ENCODE data around the gene RAPGEF1. TPM values are rescaled to one million over a fixed set of nuclear protein-coding genes. Genes with fewer than 3 reads are reported as not detected.

RAPGEF1 gene
- total and polyA plus RNA-seq, 2 of the 13 experiments (the other 11 are each of a cell fraction or from before 2014, with no cell fraction given): 21.2 to 38.9 TPM

GRCh38 chr9:131787838-131788237, 48.0 kb upstream of the RAPGEF1 start:
- FAIRE-seq (no peak), ATAC-seq (no peak), DNase-seq (ENCODE audit: low spot score) (no peak)
- Histone ChIP-seq H2AFZ (ENCODE audit: low read length) (no peak overlapping the region), H3K4me3 (replicated peaks in 1 of 3; ENCODE audit: insufficient read depth in 1 of 3, low read depth in 2 of 3, low read length in 3 of 3) (no peak overlapping the region), H3K4me2 (ENCODE audit: low read depth, low read length) (no peak overlapping the region), H4K20me1 (ENCODE audit: insufficient read depth, low read length) (0 out of 2 replicates have a peak, but pooled peaks cover 2% of the 10 kb centered on the region), H3K27ac (ENCODE audit: extremely low read length, insufficient read depth, low read length) (no peak overlapping the region), H3K27me3 (ENCODE audit: control insufficient read depth in 1 of 2, insufficient read depth in 2 of 2, low read length in 2 of 2) (peaks cover 6 to 24% of the 10 kb centered on the region in 2 experiments; a peak in 4 of 5 replicates), H3K36me3 (replicated peaks in 1 of 2; ENCODE audit: control insufficient read depth in 1 of 2, insufficient read depth in 2 of 2, low read length in 2 of 2) (no peaks in the 10 kb centered on the region), H3K9ac (ENCODE audit: insufficient read depth, low read depth, low read length) (no peak overlapping the region), H3K79me2 (ENCODE audit: insufficient read depth, low read length) (no peaks in the 10 kb centered on the region), H3K9me3 (ENCODE audit: low read length) (no peaks in the 10 kb centered on the region), H3K4me1 (ENCODE audit: insufficient read depth, low read length) (no peaks in the 10 kb centered on the region)
- intact Hi-C loops (cut with micrococcal nuclease; ENCODE audit: unreplicated experiment) (no loop called here), in situ Hi-C loops (cut with HindIII; ENCODE audit: extremely low pct_ligation_motif_present, low pct_unique_long_range_greater_than_20kb) (no loop called here)
- POLR2A ChIA-PET: no interaction called here
- BruUV-seq (replicated peaks): no TSS peak
- CTCF ChIA-PET (ENCODE audit: low intra/inter-chr PET ratio, low total read pairs): no interaction called here
- 17% methylated on average over 8 of the region's 9 CpGs for WGBS (ENCODE audit: low lambda C conversion rate)
- TF ChIP-seq ZBTB7A (CRISPR knock-in tag; IDR thresholded peaks at IDR 0.05): no peak
- TF ChIP-seq ZNF629 (CRISPR knock-in tag; conservative IDR thresholded peaks at IDR 0.05): peak; percentile 67

- no peak for ATAC-seq
- WGBS (ENCODE audit: low lambda C conversion rate): 54% methylated on average over 12 of the region's 13 CpGs
- intact Hi-C loops (cut with micrococcal nuclease; ENCODE audit: unreplicated experiment): no loop called here
- CTCF ChIA-PET (ENCODE audit: low intra/inter-chr PET ratio, low total read pairs): no interaction called here
- H3K79me2 ChIP-seq (ENCODE audit: insufficient read depth, low read length): no peaks in the 10 kb centered on the region
- H3K36me3 ChIP-seq (replicated peaks in 1 of 2; ENCODE audit: control insufficient read depth in 1 of 2, insufficient read depth in 2 of 2, low read length in 2 of 2): no peaks in the 10 kb centered on the region
- no peak for FAIRE-seq
- no peak overlapping the region for H3K9ac ChIP-seq (ENCODE audit: insufficient read depth, low read depth, low read length)
- H4K20me1 ChIP-seq (ENCODE audit: insufficient read depth, low read length): no peaks in the 10 kb centered on the region
- in situ Hi-C loops (cut with HindIII; ENCODE audit: extremely low pct_ligation_motif_present, low pct_unique_long_range_greater_than_20kb): no loop called here
- no peaks in the 10 kb centered on the region for H3K9me3 ChIP-seq (ENCODE audit: low read length)
- POLR2A ChIA-PET: no interaction called here
- no peak overlapping the region for H2AFZ ChIP-seq (ENCODE audit: low read length)
- no peak overlapping the region for H3K27ac ChIP-seq (ENCODE audit: extremely low read length, insufficient read depth, low read length)
- DNase-seq (ENCODE audit: low spot score): no peak
- H3K4me3 ChIP-seq (replicated peaks in 1 of 3; ENCODE audit: insufficient read depth in 1 of 3, low read depth in 2 of 3, low read length in 3 of 3): no peak overlapping the region
- peaks cover 1 to 15% of the 10 kb centered on the region in 2 experiments; a peak in 3 of 5 replicates for H3K27me3 ChIP-seq (ENCODE audit: control insufficient read depth in 1 of 2, insufficient read depth in 2 of 2, low read length in 2 of 2)
- no peak overlapping the region for H3K4me2 ChIP-seq (ENCODE audit: low read depth, low read length)
- no TSS peak for BruUV-seq (replicated peaks)
- H3K4me1 ChIP-seq (ENCODE audit: insufficient read depth, low read length): no peaks in the 10 kb centered on the region
- TF ChIP-seq ZNF879 (CRISPR knock-in tag; IDR thresholded peaks at IDR 0.05) (no peak), U2AF2 (IDR thresholded peaks at IDR 0.05; ENCODE audit: low read depth, low read length) (no peak), ZSCAN5A (CRISPR knock-in tag; IDR thresholded peaks at IDR 0.05; ENCODE audit: borderline replicate concordance) (no peak), KLF16 (CRISPR knock-in tag; IDR thresholded peaks at IDR 0.05) (no peak), MLXIP (CRISPR knock-in tag; IDR thresholded peaks at IDR 0.05; ENCODE audit: borderline replicate concordance) (no peak), ETV5 (CRISPR knock-in tag; IDR thresholded peaks at IDR 0.05; ENCODE audit: borderline replicate concordance) (no peak), SP1 (IDR thresholded peaks at IDR 0.05) (no peak), SP1 (CRISPR knock-in tag; IDR thresholded peaks at IDR 0.05) (no peak)
These were observed 45.0 kb upstream of the RAPGEF1 start for GRCh38 chr9:131784748-131785501.
